Tibial nerve (tissue), 4 donors: ENCODE measurements around the gene DHRS2. TPM values are rescaled to one million over a fixed set of nuclear protein-coding genes. Genes with fewer than 3 reads are reported as not detected.

Experiments
- DNase-seq, 2 donors: peaks; one replicate each; pipeline ENCODE4 v3.0.0-alpha.2; 2019; ENCODE audit warnings: low spot score in 2 of 2
- H3K27ac ChIP-seq, 4 donors: fragments of 200-600 bp; sonication (generic) in 3 of 4; one replicate each; pipeline ENCODE4 v1.5.1; 2017 to 2019; ENCODE audit warnings: mild to moderate bottlenecking in 1 of 4
- H3K27me3 ChIP-seq, 2 donors: fragments of 200-600 bp; sonication (generic) in 1 of 2; one replicate each; pipeline versions ENCODE4 v1.5.1 to v1.6.0; 2017 to 2019
- H3K36me3 ChIP-seq, 3 donors: fragments of 200-600 bp; sonication (generic); one replicate each; pipeline ENCODE4 v1.5.1; 2018 to 2019
- H3K4me1 ChIP-seq, 4 donors: fragments of 200-600 bp; sonication (generic) in 3 of 4; one replicate each; pipeline ENCODE4 v1.5.1; 2017 to 2019
- H3K4me3 ChIP-seq, 4 donors: fragments of 200-600 bp; sonication (generic) in 3 of 4; one replicate each; pipeline ENCODE4 v1.5.1; 2017 to 2019; ENCODE audit warnings: mild to moderate bottlenecking in 1 of 4, moderate library complexity in 1 of 4
- H3K9me3 ChIP-seq, 4 donors: fragments of 200-600 bp; sonication (generic) in 3 of 4; one replicate each; pipeline ENCODE4 v1.5.1; 2017 to 2019
- EP300 ChIP-seq, 2 donors: sonication (generic); formaldehyde crosslinking; IDR thresholded peaks; one replicate each; pipeline ENCODE4 v1.6.1; 2017; ENCODE audit warnings: antibody characterized with exemption in 2 of 2, mild to moderate bottlenecking in 1 of 2
- POLR2A ChIP-seq, 2 donors: fragments of 450-650 bp; IDR thresholded peaks; one replicate each; pipeline ENCODE4 v1.6.1; 2017; ENCODE audit warnings: antibody characterized with exemption in 2 of 2, mild to moderate bottlenecking in 2 of 2, moderate library complexity in 2 of 2
- WGBS, 2 donors: methylation state at CpG; one replicate each; pipeline ENCODE4 v1.1.5; 2018; 5-methylcytosine and 5-hydroxymethylcytosine counted together
- total RNA-seq, 4 donors: library from RNA; depleted of rRNA; stranded (reverse); fragments of >200 nt; gene quantifications; one replicate each; pipeline ENCODE4 v1.1.0, GENCODE V29; 2016
- TF ChIP-seq, protein P1 (sequence below), 5 experiments: fragments of 200-600 bp in 3 of 5; fragments of 450-650 bp in 2 of 5; sonication (generic) in 3 of 5; IDR thresholded peaks; one replicate each; pipeline ENCODE4 v1.5.1; 2016 to 2019; ENCODE audit warnings: antibody characterized with exemption in 5 of 5, mild to moderate bottlenecking in 3 of 5, moderate library complexity in 2 of 5

DHRS2 gene
- total RNA-seq, 4 donors from 2014 or later: 0.90 TPM; not detected in 3

DNA sequence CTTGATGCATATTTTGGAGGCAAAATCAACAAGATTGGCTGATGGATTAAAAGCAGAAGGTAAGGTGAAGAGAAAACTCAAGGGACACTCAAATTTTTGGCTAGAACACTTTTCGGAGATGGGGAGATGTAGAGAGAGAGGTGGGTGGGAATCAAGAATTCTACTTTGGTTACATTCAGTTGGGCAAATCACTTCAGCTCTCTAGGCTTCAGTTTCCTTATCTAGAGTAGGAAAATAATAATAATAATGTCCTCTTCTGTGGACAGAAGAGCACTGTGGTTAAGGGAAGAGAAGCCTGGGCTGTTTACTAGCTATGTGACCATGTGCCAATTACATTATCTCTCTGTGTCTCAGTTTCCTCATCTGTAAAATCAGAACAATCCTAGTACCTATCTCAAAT, 23.4 kb upstream of the DHRS2 start:
- H3K9me3 ChIP-seq: no peaks in the 10 kb centered on the region
- H3K36me3 ChIP-seq: no peaks in the 10 kb centered on the region
- no peak overlapping the region for H3K27ac ChIP-seq
- 91 to 96% methylated on average over 1 of the region's 1 CpG for WGBS, 2 donors
- H3K4me1 ChIP-seq: no peaks in the 10 kb centered on the region
- TF ChIP-seq, protein P1, sequence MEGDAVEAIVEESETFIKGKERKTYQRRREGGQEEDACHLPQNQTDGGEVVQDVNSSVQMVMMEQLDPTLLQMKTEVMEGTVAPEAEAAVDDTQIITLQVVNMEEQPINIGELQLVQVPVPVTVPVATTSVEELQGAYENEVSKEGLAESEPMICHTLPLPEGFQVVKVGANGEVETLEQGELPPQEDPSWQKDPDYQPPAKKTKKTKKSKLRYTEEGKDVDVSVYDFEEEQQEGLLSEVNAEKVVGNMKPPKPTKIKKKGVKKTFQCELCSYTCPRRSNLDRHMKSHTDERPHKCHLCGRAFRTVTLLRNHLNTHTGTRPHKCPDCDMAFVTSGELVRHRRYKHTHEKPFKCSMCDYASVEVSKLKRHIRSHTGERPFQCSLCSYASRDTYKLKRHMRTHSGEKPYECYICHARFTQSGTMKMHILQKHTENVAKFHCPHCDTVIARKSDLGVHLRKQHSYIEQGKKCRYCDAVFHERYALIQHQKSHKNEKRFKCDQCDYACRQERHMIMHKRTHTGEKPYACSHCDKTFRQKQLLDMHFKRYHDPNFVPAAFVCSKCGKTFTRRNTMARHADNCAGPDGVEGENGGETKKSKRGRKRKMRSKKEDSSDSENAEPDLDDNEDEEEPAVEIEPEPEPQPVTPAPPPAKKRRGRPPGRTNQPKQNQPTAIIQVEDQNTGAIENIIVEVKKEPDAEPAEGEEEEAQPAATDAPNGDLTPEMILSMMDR (IDR thresholded peaks at IDR 0.05): no peak
- TF ChIP-seq POLR2A (IDR thresholded peaks at IDR 0.05) (no peak), EP300 (IDR thresholded peaks at IDR 0.05) (no peak)
- H3K4me3 ChIP-seq: no peak overlapping the region
- H3K27me3 ChIP-seq: no peaks in the 10 kb centered on the region
- DNase-seq: no peak

DNA sequence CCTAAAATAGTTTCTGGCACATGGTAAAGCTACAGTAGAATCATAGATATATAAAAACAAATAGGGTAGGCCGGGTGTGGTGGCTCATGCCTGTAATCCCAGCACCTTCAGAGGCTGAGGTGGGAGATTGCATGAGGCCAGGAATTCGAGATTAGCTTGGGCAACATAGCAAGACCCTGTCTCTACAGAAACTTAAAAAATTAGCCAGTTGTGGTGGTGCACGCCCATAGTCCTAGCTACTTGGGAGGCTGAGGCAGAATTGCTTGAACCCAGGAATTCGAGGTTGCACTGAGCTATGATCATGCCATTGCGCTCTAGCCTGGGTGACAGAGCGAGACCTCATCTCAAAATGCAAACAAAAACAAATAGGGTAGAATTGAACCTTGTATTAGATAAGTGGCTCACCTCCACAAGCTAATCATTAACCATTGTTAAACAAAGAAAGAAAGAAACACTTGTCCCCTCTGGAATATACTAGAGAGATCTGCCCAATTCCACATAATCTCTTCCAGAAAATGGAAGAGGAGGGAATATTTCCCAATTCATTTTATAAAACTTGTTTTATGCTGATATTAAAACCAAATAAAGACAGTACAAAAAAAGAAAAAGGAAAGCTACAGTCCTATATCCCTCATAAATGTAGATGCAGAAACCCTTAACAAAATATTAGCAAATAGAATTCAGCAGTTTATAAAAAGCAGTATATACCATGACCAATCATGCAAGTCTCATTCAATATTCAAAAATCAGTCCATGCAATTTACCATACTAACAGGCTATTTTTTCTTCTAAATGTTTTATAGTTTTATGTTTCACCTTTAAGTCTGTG, 22.7 kb upstream of the DHRS2 start:
- Histone ChIP-seq H3K36me3 (no peaks in the 10 kb centered on the region), H3K27ac (no peak overlapping the region), H3K9me3 (no peaks in the 10 kb centered on the region), H3K4me3 (no peak overlapping the region), H3K4me1 (no peaks in the 10 kb centered on the region), H3K27me3 (no peaks in the 10 kb centered on the region)
- DNase-seq: no peak
- WGBS, 2 donors: 83 to 84% methylated on average over 6 of the region's 6 CpGs
- TF ChIP-seq EP300 (IDR thresholded peaks at IDR 0.05) (no peak), POLR2A (IDR thresholded peaks at IDR 0.05) (no peak)
- TF ChIP-seq, protein P1 (IDR thresholded peaks at IDR 0.05): no peak

GRCh38 chr14:23614395-23614828, 21.8 kb upstream of the DHRS2 start:
- Histone ChIP-seq H3K9me3 (no peaks in the 10 kb centered on the region), H3K4me3 (no peak overlapping the region), H3K27me3 (no peaks in the 10 kb centered on the region), H3K36me3 (no peaks in the 10 kb centered on the region), H3K4me1 (no peaks in the 10 kb centered on the region), H3K27ac (no peak overlapping the region)
- DNase-seq: no peak
- no peak for TF ChIP-seq EP300 (IDR thresholded peaks at IDR 0.05)
- TF ChIP-seq, protein P1 (IDR thresholded peaks at IDR 0.05): no peak
- TF ChIP-seq POLR2A (IDR thresholded peaks at IDR 0.05): no peak
- WGBS, 2 donors: 32 to 61% methylated on average over 2 of the region's 2 CpGs

DNA sequence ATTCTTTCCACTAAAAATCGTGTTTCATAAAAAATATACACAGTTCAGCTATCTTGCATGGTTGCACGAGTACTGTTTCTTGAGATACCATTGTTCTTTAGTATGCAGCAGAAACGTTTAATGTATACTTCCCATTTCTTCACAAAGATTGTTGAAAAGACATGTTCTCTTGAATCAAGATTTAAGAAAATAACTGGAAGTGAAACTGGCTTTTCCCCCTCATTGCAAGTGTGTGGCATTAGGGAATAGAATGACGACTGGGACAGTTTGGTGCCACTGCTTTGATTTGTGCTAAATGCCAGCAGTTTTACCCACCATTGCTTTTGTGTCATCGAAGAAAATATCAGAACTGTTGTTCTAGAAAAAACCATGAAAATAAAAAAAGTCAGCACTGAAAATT, 20.3 kb upstream of the DHRS2 start:
- H3K9me3 ChIP-seq: no peaks in the 10 kb centered on the region
- H3K27me3 ChIP-seq: no peaks in the 10 kb centered on the region
- H3K4me1 ChIP-seq: no peaks in the 10 kb centered on the region
- no peak overlapping the region for H3K27ac ChIP-seq
- WGBS, 2 donors: 43 to 46% methylated on average over 5 of the region's 5 CpGs
- DNase-seq: no peak
- no peaks in the 10 kb centered on the region for H3K36me3 ChIP-seq
- TF ChIP-seq POLR2A (IDR thresholded peaks at IDR 0.05): no peak
- no peak for TF ChIP-seq EP300 (IDR thresholded peaks at IDR 0.05)
- TF ChIP-seq, protein P1 (IDR thresholded peaks at IDR 0.05): no peak
- H3K4me3 ChIP-seq: no peak overlapping the region

GRCh38 chr14:23617539-23617938, 18.6 kb upstream of the DHRS2 start:
- Histone ChIP-seq H3K27ac (no peak overlapping the region), H3K4me1 (no peaks in the 10 kb centered on the region), H3K27me3 (no peaks in the 10 kb centered on the region), H3K36me3 (no peaks in the 10 kb centered on the region), H3K4me3 (no peak overlapping the region), H3K9me3 (no peaks in the 10 kb centered on the region)
- TF ChIP-seq POLR2A (IDR thresholded peaks at IDR 0.05): no peak
- TF ChIP-seq EP300 (IDR thresholded peaks at IDR 0.05): no peak
- TF ChIP-seq, protein P1 (IDR thresholded peaks at IDR 0.05): no peak
- DNase-seq: no peak
- 40 to 67% methylated on average over 1 of the region's 1 CpG for WGBS, 2 donors
